ENCODE measurements around the gene GABBR2.

The GABBR2 gene

GRCh38 chr9:98401140-98402018 lies 307.4 kb downstream of the GABBR2 start:
- no peak for DNase-seq (ENCODE audit: low read depth)

DNA sequence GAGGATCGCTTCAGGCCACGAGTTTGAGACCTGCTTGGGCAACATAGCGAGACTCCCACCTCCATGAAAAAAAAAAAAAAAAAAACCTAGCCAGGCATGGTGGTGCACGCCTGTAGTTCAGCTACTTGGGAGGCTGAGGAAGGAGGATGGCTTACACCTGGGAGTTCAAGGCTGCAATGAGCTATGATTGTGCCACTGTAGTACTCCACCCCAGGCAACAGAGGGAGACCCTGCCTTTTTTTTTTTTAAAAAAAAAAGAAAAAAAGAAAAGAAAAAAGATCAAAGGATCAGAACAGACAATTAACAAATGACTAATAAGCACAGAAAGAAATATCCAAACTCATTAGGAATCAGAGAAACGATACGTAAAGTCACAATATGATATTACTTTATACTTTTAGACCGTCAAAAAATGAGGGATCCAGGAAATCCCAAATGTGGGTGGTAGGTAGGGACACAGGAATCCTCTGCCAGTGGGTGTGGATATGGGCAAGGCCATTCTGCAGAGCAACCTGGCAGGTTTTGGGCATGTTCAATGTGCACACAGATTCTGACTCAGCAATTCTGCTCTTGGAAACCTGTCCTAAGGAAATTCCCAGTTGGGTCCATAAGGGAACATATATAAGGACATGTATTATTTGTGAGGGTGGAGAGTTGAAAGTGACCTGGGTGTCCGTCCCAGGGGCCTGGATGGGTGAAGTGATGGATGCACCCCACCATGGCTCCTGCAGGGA lies 308.6 kb downstream of the GABBR2 start:
- no peak for DNase-seq (ENCODE audit: low read depth)

DNA sequence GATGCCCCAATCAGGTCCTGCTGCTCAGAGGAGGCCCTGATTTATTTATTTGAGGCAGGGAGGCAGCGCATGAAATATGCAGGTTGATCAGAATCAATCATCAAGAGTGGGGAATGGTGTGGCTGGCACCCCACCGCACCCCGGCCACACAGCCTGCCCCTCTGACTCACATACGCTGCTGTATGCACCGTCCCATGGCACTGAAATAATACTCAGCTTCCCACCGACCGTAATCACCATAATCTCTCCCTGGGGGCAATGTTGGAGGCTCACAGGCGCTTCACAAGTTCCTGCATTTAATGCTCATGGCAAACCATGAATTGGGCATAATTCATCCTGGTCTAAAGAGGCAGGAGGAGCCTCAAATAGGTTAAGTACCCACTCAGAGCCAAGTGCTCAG lies 312.1 kb downstream of the GABBR2 start:
- no peak for DNase-seq (ENCODE audit: low read depth)

DNA sequence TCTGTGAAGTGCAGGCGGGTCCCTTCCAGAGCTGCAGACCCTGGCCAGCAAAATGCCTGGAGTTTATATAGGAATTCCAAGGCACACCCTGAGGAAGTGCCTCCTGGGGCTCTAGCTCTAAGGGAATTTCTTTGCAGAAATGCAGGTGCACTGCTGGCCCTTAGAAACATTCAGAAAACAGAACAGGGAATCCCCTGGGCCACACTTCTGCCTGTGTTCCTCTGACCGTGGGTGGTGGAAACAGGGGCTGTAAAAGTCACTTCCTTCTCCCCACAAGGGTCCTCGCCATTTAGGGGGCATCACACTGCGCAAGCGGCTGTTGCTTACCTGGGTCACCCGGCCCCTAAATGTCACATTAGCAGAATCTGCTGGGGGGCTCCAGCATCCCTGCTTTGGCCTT lies 312.5 kb downstream of the GABBR2 start:
- DNase-seq (ENCODE audit: low read depth), result no peak

DNA sequence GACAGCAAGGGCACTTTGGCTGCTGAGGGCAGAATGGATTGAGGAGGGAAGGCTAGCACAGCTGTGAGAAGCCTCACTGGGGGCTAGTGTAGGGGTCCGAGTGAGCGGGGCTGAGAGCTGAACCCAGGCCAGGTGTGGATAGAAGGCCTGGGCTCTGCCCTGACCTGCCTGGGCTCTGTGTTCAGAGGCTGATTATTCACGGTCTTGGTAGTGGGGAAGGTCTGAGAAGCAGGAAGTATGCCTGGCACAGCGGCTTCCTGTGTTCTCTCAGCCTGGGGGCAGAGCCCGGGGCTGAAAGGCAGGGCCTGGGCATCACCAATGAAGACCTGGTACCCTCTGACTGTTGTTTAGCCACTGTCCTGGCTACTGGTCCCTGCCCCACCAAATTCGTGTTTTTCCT lies 316.9 kb downstream of the GABBR2 start:
- no peak for DNase-seq (ENCODE audit: low read depth)

- no peak for DNase-seq (ENCODE audit: low read depth)
Measured at GRCh38 chr9:98391406-98391805, 317.3 kb downstream of the GABBR2 start.

DNA sequence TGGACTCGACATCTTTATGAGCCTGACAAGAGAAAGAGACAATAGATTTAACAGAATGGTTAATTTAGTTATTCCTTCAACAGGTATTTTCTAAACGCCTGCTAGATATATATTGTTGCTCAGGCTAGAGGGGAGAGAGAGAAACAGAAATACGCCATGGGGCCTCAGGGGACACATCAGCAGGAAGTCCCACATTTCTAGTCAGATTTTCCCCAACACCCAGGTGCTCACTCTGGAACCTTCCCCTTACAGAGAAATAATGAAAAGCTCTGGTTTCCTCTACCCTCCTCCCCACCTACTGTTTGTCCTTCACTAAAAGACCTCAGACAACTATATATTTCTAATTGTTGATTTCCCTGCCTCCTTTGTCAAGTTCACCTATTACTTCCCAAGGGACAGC lies 323.0 kb downstream of the GABBR2 start:
- DNase-seq (ENCODE audit: low read depth), result no peak

GRCh38 chr9:98383758-98384157 lies 325.0 kb downstream of the GABBR2 start:
- DNase-seq (ENCODE audit: low read depth), result no peak

GRCh38 chr9:98381311-98382103 lies 327.2 kb downstream of the GABBR2 start:
- no peak for DNase-seq (ENCODE audit: low read depth)

DNA sequence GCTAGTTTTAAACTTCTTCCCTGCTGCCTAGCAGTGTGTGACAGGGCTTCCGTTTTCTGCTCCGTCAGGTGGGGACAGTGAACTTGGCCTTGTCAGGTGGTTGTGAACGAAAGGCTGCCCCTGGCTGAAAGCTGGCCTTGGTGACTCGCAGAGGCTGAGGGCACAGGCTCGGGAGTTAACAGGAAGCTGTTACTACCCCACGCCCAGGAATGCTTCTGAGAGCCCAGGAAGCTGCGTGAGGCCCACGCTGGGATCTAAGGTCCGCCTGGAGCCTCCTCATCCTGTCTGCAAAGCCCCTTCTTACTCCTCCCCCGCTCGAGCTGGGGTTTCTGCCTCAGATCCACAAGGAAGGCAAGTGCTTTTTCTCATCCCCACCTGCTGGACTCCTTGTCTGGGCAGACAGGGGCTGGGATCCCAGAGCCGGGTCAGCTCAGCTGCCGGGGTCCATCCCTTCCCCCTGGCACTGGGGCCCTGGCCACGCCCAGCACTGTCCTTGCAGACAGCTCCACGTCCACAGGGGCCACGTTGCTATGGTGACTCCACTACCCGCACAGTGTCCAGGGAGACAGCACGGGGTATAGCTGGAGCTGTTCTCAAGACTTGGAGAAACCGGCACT lies 328.6 kb downstream of the GABBR2 start:
- DNase-seq (ENCODE audit: low read depth), result peak; percentile 52

GRCh38 chr9:98379572-98379971 lies 329.2 kb downstream of the GABBR2 start:
- no peak for DNase-seq (ENCODE audit: low read depth)

GRCh38 chr9:98378794-98379193 lies 329.9 kb downstream of the GABBR2 start:
- no peak for DNase-seq (ENCODE audit: low read depth)

- no peak for DNase-seq (ENCODE audit: low read depth)
Measured at GRCh38 chr9:98378206-98378780, 330.4 kb downstream of the GABBR2 start.

DNA sequence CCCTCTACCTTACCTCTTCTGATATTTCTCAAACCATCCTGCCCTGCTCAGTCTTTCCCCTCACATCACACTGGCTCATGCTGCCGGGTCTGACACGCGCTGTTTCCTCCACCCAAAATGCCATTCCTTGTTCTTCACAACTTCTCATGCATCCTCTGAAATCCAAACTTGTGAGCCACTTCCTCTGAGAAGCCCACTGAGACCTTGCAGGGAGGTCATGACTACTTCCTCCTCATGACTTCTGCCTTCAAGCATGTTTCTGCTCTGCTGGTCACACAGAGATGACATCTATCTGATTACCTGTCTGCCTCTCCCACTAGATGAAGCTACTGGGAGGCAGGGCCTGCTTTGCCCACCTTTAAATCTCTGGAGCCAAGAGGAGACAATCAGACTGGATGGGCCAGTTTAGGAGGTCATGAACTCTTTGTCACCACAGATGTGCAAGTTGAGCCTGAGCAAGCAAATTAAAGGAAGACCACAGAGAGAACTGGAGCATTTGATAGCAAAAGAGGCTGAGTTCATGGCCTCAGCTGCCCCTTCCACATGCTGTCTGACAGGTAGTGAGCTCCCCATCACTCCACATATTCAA lies 333.5 kb downstream of the GABBR2 start:
- peak; percentile 75 for DNase-seq (ENCODE audit: low read depth)

GRCh38 chr9:98374385-98375051 lies 334.2 kb downstream of the GABBR2 start:
- peak; percentile 94 for DNase-seq (ENCODE audit: low read depth)

DNA sequence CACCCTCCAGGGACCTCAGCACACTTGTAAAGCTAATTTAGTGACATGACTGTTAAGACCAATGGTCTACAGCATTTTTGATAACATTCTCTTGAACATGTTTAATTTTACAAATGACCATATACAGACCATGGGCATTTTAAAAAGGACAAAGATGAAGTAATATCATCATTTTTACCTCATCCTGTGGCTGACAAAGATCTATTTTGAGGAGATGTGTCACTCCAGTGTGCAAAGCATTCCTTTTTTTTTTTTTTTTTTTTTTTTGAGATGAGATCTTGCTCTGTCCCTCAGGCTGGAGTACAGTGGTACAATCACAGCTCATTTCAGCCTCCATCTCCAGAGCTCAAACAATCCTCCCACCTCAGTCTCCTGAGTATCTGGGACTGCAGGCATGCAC lies 335.1 kb downstream of the GABBR2 start:
- DNase-seq (ENCODE audit: low read depth), result no peak

DNA sequence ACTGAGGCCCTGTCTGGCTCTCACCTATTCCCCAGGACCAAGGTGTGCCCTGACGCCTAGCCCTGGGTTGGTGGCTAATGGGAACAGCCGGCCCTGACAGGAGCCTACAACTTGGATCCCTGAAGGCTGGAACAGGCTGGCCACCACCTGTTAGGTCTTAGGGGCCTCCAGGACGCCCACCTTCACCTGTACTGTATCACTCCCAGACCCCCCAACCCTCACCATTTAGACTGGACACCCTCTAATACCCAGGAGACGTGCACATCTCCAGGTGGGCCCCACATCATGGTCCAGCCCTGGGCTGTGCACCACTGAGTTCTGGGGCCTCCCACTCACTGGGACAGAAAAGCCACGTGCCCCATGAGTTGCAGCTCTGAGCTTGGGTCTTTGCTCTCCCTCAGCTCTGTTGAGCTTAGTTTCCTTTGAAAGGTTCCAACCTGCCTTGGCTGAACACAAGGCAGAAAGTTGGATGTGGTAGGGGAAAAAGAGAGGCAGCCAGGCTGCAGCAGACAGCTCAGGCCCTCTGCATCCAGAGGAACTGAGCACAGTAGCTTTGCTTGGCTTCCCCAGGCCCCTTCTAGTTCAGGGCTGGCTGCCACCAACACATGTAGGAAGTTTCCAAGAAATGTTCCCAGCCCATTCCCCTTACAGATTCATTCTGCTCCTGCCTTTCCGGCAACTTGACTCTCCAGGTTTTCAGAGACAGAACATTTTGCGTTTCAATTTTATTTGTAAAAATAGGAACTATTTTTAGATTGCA lies 336.5 kb downstream of the GABBR2 start:
- no peak for DNase-seq (ENCODE audit: low read depth)

GRCh38 chr9:98370976-98371315 lies 337.8 kb downstream of the GABBR2 start:
- no peak for DNase-seq (ENCODE audit: low read depth)

- no peak for DNase-seq (ENCODE audit: low read depth)
Measured at GRCh38 chr9:98370300-98370975, 338.3 kb downstream of the GABBR2 start.

- no peak for DNase-seq (ENCODE audit: low read depth)
Measured at GRCh38 chr9:98369896-98370295, 338.8 kb downstream of the GABBR2 start.
